Right renal pelvis (tissue), 4 donors: Measurements from ENCODE around the gene CSHL1. TPM values are rescaled to one million over a fixed set of nuclear protein-coding genes. Genes with fewer than 3 reads are reported as not detected.
"Not testable (repeated sequence)": the region's sequence is repeated elsewhere in the genome, so short reads cannot be mapped to it uniquely, and the experiment has no call there.

Source experiments
- DNase-seq, 4 donors: peaks; one replicate each; pipeline ENCODE4 v3.0.0-alpha.2; 2013; ENCODE audit warnings: low read depth in 4 of 4, low spot score in 3 of 4, missing footprints in 1 of 4
- polyA plus RNA-seq, 4 donors: library from polyadenylated mRNA; unstranded; fragments of 120-200 nt; gene quantifications; one replicate each; pipeline ENCODE4 v1.2.1, GENCODE V29; 2013; ENCODE audit not compliant: insufficient read length in 4 of 4

CSHL1 gene
- polyA plus RNA-seq, 4 donors: not detected

DNA sequence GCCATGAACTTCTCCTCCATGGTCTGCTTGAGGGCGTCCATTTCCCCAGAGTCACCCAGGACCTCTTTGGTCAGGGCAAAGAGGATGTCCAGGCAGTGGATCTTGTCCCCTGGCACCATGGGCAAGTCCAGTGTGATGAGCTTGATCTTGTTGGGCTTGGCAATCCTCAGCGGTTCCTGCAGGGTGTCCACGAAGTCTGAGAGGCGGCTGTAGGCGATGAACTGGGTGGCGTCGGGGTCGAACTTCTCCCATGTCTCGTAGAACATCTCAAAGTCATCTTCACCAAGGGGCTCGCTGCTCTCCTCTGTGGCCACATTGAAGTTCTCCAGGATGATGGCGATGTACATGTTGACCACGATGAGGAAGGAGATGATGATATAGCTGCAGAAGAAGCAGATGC lies 30.1 kb upstream of the CSHL1 start:
- no peak for DNase-seq

DNA sequence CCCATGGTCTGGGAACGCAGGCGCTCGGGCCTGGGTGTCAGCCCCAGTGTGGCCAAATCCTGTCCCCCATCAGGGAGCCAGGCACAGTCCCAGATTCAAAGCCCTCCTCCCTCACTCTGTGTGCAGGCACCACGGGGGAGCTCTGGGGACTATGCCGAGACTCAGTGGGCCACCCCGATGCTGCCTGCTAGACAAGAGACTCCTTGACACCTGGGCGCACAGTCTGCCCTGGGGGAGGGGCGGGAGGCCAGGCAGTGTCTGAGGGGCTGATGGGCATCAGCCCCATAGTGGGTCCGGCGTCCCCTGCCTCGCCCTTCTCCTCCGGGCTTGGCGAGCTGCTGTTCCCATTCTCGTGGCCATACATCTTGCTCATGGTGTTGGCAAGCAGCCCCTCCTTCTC lies 29.5 kb upstream of the CSHL1 start:
- no peak for DNase-seq

DNA sequence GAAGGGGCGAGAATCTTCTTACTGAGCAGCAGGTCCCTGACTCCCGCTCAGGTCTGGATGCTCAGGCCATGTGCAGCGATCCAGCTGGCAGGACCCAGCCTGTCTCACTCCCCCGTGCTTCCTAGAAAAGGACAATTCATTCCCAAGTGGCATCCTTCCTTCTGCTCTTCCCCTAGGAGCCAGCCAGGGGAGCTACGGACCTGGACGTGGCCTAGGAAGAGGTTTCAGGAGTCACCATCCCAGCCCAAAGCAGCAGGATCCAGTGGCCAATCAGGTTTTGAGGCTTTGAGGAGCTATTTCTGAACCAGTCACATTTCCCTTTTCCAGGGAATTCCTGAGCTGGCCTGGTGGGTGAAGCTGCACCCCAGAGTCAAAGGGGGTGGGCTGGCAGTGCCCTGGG lies 28.8 kb upstream of the CSHL1 start:
- DNase-seq: no peak

DNA sequence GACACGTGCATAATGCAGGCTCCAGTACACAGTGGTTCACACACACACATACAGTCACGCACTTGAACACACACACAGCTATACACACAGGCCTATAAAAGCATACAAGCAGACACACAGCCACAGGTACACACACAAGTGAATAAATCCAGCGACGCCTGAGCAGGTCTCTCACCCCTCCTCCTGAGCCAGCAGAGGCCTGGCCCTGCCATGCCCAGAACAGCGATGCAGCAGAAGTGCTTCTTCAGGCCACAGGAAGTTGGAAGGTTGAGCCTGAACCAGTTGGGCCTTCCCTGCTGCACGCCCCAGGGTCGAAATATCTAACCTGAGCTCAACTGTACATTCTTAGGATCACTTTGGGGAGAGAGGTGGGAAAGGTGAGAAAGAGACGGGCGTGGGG lies 28.3 kb upstream of the CSHL1 start:
- DNase-seq: no peak

GRCh38 chr17:63937920-63938319 lies 26.9 kb upstream of the CSHL1 start:
- no peak for DNase-seq

DNA sequence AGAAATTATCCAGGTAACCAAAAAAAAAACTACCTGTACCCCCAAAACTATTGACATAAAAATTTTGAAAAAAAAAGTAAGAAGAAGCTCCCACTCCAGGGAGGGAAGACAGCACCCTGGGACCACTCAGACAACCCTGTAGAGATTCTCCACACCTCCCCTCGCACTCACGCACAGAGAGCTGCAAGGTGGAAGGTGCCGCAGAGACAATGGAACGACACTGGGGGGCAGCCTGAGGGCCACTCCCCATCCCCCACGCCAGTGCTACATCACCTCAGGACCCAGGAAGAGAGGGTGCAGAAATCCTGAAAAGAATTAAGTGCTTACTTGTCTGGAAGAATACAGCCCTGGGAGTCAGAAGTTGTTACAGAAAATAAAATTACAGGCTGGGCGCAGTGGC lies 26.3 kb upstream of the CSHL1 start:
- DNase-seq: no peak

GRCh38 chr17:63934183-63935112 lies 23.4 kb upstream of the CSHL1 start:
- no peak for DNase-seq

DNA sequence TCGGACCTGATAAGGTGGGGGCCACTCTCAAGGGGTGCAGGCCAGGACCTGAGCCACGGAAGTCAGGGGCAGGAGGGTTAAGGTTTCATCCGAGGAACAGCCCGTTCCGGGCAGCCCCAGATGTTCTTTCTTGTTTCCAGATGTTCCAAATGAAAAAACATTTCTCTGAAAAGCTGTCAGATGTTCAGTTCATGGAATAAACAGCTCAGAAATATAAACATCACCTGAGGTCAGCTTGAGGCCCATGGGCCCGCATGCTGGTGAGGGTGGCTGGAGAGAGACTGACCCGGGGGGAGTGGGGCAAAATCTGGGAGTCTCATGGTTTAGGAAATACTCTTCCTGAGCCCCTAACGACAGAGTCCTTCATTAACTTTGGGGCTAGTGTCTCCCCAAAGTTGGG lies 22.5 kb upstream of the CSHL1 start:
- DNase-seq: no peak

DNA sequence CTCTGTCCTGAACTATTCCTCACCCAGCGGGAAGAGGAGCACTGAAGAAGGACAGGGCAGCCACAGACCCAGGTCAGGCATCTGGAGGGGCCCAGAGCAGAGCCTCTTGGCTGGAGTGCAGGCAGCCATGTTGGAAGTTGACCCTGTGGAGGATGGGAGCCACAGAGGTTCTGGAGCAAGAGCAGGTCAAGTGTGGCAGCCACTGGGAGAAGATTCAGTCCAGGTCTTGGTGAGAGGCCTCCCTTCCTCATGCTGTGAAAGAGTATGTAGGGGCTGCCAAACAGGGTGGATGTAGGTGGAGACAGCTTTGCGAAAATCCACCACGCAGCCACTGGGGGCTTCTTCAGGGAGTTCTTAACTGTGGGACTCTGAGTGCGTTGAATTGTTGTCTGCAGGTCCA lies 21.7 kb upstream of the CSHL1 start:
- DNase-seq: no peak

- DNase-seq: no peak
These were observed 21.0 kb upstream of the CSHL1 start, which contains the start of gene CD79B for GRCh38 chr17:63931981-63932561. Gene CD79B, minus strand, starts transcription at chr17:63932331. Its CDS starts 70 bp downstream, at chr17:63932261.

DNA sequence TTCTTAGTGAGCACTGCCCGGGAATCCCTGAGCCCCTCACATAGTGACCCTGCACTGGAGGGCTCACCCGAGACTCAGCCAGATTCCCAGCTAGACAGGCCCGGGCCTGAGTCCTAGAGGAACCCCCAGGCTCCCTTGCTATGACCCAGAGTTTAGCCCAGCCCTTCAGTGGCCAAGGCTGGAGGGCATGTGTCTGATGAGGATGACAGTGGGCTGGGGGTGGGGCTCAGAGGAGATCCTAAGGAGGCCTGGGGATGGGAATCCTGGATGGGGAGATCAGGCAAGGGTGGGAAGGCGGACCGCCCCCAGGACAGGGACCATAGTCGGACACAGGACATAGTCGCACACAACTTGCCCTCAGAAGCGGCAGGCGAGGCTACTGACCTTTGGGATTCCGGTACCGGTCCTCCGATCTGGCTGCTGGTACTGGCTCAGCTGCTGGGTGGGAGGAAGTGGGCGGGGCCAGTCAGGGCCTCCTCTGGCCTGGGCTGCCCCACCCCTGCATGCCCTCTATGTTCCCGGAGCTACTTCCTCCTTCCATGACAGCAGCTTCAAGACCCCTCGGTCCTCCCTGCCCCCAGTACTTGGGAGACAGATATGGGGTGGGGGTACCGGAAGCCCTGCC lies 20.0 kb upstream of the CSHL1 start:
- DNase-seq: no peak

DNA sequence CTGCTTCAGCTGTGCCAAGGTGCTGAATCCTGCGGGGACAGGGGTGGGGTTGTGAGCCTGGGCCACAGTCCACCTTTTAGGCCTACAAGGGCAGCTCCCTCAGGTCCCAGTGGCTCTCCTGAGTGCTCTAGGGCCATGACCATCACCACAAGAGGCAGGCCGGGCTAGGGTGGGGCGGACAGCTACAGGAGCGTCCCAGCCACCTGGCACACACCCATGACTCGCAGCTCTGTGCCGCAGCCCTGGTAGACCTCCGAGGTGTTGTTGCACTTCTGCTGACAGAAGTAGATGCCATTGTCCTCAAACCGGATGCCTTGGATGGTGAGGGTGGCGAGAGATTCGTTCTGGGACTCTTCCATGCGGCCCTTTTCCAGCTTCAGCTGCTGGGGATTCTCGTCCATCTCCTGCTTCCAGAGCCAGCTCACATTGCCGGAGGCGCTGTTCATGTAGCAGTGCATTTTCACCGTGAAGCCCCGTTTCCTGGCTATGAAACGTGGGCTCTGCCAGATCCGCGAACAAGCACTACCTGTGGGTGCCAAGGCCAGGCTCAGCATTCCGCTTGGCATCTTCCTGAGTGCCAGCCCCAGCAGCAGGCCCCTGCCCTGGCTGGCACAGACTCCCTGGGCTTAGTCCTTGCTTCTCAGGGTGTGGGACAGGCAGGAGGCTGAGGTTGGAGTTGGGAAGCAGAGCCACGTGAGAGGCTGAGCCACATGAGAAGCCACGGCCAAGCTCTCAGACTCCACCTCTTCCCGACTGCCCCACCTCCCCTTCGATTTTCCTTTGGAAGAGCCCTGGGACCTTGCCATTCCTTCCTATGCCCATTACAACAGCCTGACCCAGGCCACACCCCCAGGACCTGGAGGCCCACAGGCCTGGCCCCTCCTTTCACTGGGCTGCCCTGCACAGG lies 19.1 kb upstream of the CSHL1 start:
- DNase-seq: no peak

DNA sequence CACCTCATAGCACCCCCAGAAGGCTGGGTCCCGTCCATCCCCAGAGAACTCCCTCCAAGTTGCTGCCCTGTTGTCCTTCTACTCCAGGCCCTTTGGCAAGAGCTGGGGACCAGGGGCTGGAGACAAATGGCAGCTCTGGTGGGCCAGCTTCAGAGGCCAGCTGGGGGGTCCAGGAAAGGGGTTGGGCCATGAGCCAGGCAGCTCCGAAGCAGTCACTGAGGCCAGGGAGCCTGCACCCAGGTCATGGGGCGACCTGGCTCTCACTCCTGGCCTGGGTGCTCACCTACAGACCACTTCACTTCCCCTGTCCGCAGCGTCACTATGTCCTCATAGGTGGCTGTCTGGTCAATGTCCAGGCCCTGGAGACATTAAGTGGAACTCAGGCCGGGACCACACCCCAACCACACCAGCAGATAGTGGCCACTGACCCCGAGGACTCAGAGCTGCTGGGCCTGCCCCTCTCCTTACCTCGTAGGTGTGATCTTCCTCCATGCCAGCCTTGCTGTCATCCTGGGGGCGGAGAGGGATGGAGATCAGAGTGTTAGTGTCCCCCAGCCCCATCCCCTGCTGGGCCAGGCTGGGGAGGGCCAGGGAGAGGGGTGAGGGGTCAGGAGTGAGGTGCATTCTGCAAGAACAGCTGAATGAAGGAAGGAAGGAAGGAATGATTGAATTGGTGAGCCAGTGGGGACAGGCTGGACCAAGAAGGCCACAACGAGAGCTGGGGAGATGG lies 18.1 kb upstream of the CSHL1 start:
- DNase-seq: no peak

- DNase-seq: no peak
These were observed 17.2 kb upstream of the CSHL1 start for GRCh38 chr17:63928172-63928666.

DNA sequence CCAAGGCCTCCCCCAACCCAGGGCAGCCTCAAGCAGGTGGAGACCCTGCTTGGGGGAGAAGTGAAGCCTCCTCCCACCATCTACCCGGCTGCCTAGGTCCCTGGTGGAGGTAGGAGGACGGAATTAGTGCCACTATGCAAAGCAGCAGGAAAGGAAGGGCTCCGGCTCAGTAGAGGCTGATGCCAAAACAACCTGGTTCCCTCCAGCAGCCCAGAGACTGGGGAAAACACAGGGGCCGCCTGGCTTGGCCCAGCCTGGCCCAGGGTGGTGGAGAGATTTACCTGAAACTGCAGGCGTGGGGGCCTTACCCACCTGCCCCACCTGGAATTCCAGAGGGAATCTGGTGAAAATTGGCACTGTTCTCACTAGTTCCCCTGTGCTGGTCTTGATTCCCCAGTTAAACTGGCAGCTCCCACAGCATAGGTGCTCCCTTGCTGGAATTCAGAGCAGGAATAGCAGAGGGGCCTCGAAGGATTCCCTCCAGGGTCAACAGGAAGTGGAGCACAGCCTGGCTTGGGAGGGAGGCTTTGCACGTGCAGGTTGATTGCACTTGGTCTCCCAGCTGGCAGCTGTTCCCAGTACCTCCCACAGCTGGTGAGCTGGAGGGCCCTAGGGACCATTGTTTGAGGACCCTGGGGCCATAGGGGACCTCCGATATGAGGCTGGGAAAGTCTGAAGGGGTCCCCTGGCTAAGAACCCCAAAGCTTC lies 16.6 kb upstream of the CSHL1 start:
- no peak for DNase-seq

- no peak for DNase-seq
These were observed 15.1 kb upstream of the CSHL1 start for GRCh38 chr17:63926164-63926563.

DNA sequence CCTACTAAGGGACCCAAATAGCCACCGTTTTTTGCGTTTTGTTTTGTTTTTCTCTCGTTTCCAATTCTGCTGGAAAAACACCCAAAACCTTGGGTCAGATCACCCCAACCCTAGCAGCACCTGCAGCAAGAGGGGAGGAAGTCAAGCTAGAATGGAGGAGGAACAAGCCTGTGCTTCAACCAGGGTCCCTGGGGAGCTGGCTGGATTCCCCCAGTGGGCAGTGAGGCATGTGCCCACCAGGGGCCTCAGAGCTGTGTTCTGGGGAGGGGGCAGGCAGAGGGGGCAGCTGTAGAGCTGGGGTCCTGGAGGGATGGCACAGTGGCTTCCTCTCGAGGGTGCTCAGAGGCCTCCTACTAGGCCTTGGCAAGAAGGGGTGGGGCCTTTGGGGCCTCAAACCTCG lies 14.6 kb upstream of the CSHL1 start:
- no peak for DNase-seq

DNA sequence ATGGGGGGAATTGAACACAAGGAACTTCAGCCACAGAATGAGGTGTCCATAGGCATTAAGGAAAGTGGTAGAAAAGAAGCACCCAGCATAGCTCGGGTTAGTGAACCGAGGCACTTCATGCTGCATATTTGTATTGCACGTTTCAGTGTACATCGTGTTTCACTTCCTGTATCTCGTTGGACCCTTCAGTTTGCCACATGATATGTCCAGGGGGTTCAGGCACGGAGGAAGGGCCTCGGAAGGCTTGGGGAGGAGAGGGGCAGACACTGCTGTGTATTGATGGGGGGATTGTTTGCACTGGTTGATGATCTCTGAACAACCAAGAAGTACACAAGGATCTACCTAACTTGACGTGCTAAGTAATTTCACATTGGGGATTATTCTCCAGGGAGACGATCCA lies 11.3 kb upstream of the CSHL1 start:
- DNase-seq: not testable (repeated sequence)

- not testable (repeated sequence) for DNase-seq
These were observed 9.7 kb upstream of the CSHL1 start for GRCh38 chr17:63920779-63921178.
